RWPE2 (cell line): ENCODE measurements around the gene GALNT7.
A peak's percentile ranks its signal among the peaks of the same experiment; 100 is the strongest.
"Not testable (repeated sequence)": the region's sequence is repeated elsewhere in the genome, so short reads cannot be mapped to it uniquely, and the experiment has no call there.

Source experiments
- ATAC-seq: fragments of 200-7000 bp; cut with Tn5 transposase; 3 replicates; pipeline ENCODE4 v1.9.1; 2021; ENCODE audit warnings: low read depth
- DNase-seq: peaks from one replicate; pipeline ENCODE4 v3.0.0-alpha.2; 2020; ENCODE audit warnings: low spot score
- H3K27ac ChIP-seq: fragments of 450-650 bp; 2 replicates; pipeline ENCODE4 v1.5.1; 2017; ENCODE audit warnings: mild to moderate bottlenecking; ENCODE audit not compliant: poor library complexity, severe bottlenecking
- H3K27me3 ChIP-seq: fragments of 250-450 bp; sonication (Bioruptor Pico); 2 replicates; pipeline ENCODE4 v1.5.1; 2021; ENCODE audit warnings: mild to moderate bottlenecking, moderate library complexity; ENCODE audit not compliant: insufficient read depth, poor library complexity, severe bottlenecking
- H3K36me3 ChIP-seq: fragments of 250-450 bp; sonication (Bioruptor Pico); 2 replicates; pipeline ENCODE4 v1.5.1; 2020; ENCODE audit warnings: low read depth, mild to moderate bottlenecking, moderate library complexity
- H3K4me1 ChIP-seq: fragments of 250-450 bp; sonication (Bioruptor Pico); 2 replicates; pipeline ENCODE4 v1.5.1; 2021; ENCODE audit warnings: mild to moderate bottlenecking, moderate library complexity; ENCODE audit not compliant: insufficient read depth, poor library complexity, severe bottlenecking
- H3K4me3 ChIP-seq: fragments of 250-450 bp; sonication (Bioruptor Pico); 2 replicates; pipeline ENCODE4 v1.5.1; 2021; ENCODE audit warnings: mild to moderate bottlenecking, moderate library complexity; ENCODE audit not compliant: severe bottlenecking
- H3K9me3 ChIP-seq: fragments of 250-450 bp; sonication (Bioruptor Pico); 2 replicates; pipeline ENCODE4 v1.5.1; 2021; ENCODE audit warnings: mild to moderate bottlenecking, moderate library complexity; ENCODE audit not compliant: severe bottlenecking
- TF ChIP-seq, protein P1 (sequence below): fragments of 450-650 bp; IDR thresholded peaks from one replicate; pipeline ENCODE4 v1.5.1; 2017; ENCODE audit warnings: mild to moderate bottlenecking, moderate library complexity; ENCODE audit not compliant: poor library complexity, severe bottlenecking

GALNT7 gene

GRCh38 chr4:173214231-173214630 lies 45.6 kb downstream of the GALNT7 start:
- Histone ChIP-seq H3K27me3 (no peaks in the 10 kb centered on the region), H3K36me3 (no peaks in the 10 kb centered on the region), H3K9me3 (no peaks in the 10 kb centered on the region), H3K4me3 (no peak overlapping the region), H3K27ac (peak overlapping the region; percentile 18), H3K4me1 (peaks cover 74% of the 10 kb centered on the region)
- TF ChIP-seq, protein P1, sequence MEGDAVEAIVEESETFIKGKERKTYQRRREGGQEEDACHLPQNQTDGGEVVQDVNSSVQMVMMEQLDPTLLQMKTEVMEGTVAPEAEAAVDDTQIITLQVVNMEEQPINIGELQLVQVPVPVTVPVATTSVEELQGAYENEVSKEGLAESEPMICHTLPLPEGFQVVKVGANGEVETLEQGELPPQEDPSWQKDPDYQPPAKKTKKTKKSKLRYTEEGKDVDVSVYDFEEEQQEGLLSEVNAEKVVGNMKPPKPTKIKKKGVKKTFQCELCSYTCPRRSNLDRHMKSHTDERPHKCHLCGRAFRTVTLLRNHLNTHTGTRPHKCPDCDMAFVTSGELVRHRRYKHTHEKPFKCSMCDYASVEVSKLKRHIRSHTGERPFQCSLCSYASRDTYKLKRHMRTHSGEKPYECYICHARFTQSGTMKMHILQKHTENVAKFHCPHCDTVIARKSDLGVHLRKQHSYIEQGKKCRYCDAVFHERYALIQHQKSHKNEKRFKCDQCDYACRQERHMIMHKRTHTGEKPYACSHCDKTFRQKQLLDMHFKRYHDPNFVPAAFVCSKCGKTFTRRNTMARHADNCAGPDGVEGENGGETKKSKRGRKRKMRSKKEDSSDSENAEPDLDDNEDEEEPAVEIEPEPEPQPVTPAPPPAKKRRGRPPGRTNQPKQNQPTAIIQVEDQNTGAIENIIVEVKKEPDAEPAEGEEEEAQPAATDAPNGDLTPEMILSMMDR, result no peak
- no peak for DNase-seq
- ATAC-seq, result no peak

GRCh38 chr4:173214661-173215060 lies 46.0 kb downstream of the GALNT7 start:
- Histone ChIP-seq H3K27ac (peak overlapping the region; percentile 18), H3K4me1 (peaks cover 70% of the 10 kb centered on the region), H3K4me3 (no peak overlapping the region), H3K27me3 (no peaks in the 10 kb centered on the region), H3K9me3 (no peaks in the 10 kb centered on the region), H3K36me3 (no peaks in the 10 kb centered on the region)
- ATAC-seq (peak; percentile 27), DNase-seq (no peak)
- TF ChIP-seq, protein P1, result no peak

DNA sequence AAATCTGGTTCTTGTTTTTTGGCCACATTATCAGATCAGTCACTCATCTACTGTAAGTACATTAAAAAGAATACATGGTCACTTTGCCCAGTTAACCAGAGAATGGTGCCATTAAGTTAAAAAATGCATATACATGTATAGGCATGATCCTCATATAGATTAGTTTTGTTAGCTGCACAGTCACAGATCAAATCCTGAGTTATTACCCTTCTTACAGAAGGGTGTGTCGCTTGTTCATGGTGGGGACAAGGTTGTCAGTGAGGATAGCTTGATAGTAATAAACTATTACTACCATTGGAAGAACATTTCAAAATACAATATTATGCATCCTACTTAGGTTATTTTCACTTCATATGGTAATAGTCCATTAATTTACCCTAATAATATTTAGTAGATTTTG lies 48.5 kb downstream of the GALNT7 start:
- Histone ChIP-seq H3K4me3 (no peak overlapping the region), H3K27ac (peak overlapping the region; percentile 12), H3K4me1 (peaks cover 46% of the 10 kb centered on the region), H3K9me3 (no peaks in the 10 kb centered on the region), H3K27me3 (no peaks in the 10 kb centered on the region), H3K36me3 (no peaks in the 10 kb centered on the region)
- DNase-seq (no peak), ATAC-seq (no peak)
- TF ChIP-seq, protein P1, result no peak

GRCh38 chr4:173217727-173218126 lies 49.1 kb downstream of the GALNT7 start:
- ATAC-seq, result peak; percentile 75
- Histone ChIP-seq H3K9me3 (no peaks in the 10 kb centered on the region), H3K27ac (peak overlapping the region; percentile 12), H3K4me3 (no peak overlapping the region), H3K27me3 (no peaks in the 10 kb centered on the region), H3K36me3 (no peaks in the 10 kb centered on the region), H3K4me1 (peaks cover 40% of the 10 kb centered on the region)
- no peak for DNase-seq
- TF ChIP-seq, protein P1, result no peak

GRCh38 chr4:173218411-173219125 lies 50.0 kb downstream of the GALNT7 start:
- H3K4me3 ChIP-seq, result no peak overlapping the region
- H3K27me3 ChIP-seq, result no peaks in the 10 kb centered on the region
- TF ChIP-seq, protein P1, result no peak
- no peaks in the 10 kb centered on the region for H3K36me3 ChIP-seq
- H3K4me1 ChIP-seq, result peaks cover 31% of the 10 kb centered on the region
- H3K9me3 ChIP-seq, result no peaks in the 10 kb centered on the region
- DNase-seq, result no peak
- no peak for ATAC-seq
- H3K27ac ChIP-seq, result peak overlapping the region; percentile 12

- not testable (repeated sequence) for ATAC-seq, H3K27me3 ChIP-seq, DNase-seq, H3K9me3 ChIP-seq, H3K36me3 ChIP-seq, H3K4me3 ChIP-seq, H3K27ac ChIP-seq
- H3K4me1 ChIP-seq, result peaks cover 27% of the 10 kb centered on the region
These were observed 50.5 kb downstream of the GALNT7 start for GRCh38 chr4:173219126-173219437.
